ENCODE results near the gene ATP1B1.

Gene ATP1B1

GRCh38 chr1:169094897-169095569 lies 11.5 kb upstream of the ATP1B1 start:
- DNase-seq: no peak

GRCh38 chr1:169098380-169098779 lies 8.1 kb upstream of the ATP1B1 start:
- peak; percentile 84 to 90 for DNase-seq

GRCh38 chr1:169099561-169099960 lies 6.9 kb upstream of the ATP1B1 start:
- no peak for DNase-seq

GRCh38 chr1:169100208-169100607 lies 6.3 kb upstream of the ATP1B1 start:
- no peak for DNase-seq

GRCh38 chr1:169100651-169101088 lies 5.8 kb upstream of the ATP1B1 start:
- DNase-seq: no peak

- no peak for DNase-seq
Observed at GRCh38 chr1:169102567-169102966, 3.9 kb upstream of the ATP1B1 start.

- DNase-seq: no peak
Observed at GRCh38 chr1:169103002-169103401, 3.5 kb upstream of the ATP1B1 start.

GRCh38 chr1:169103480-169103893 lies 3.0 kb upstream of the ATP1B1 start:
- DNase-seq: no peak

- no peak for DNase-seq
Observed at GRCh38 chr1:169105087-169105433, 1.4 kb upstream of the ATP1B1 start.

- DNase-seq: peak; percentile 69 to 77
Observed at GRCh38 chr1:169105434-169106094, 926 bp upstream of the ATP1B1 start.

GRCh38 chr1:169106921-169107602 lies 572 bp downstream of the ATP1B1 start:
- DNase-seq: peak; percentile 9 to 33

GRCh38 chr1:169107603-169108208 lies 1.2 kb downstream of the ATP1B1 start:
- peak; percentile 51 to 65 for DNase-seq

GRCh38 chr1:169108223-169108622 lies 1.7 kb downstream of the ATP1B1 start:
- no peak for DNase-seq

- peak; percentile 46 to 56 for DNase-seq
Observed at GRCh38 chr1:169108863-169109560, 2.5 kb downstream of the ATP1B1 start.

- peak; percentile 56 to 60 for DNase-seq
Observed at GRCh38 chr1:169109561-169110134, 3.2 kb downstream of the ATP1B1 start.

GRCh38 chr1:169110236-169110635 lies 3.7 kb downstream of the ATP1B1 start:
- peak; percentile 21 to 28 for DNase-seq

GRCh38 chr1:169110689-169111447 lies 4.4 kb downstream of the ATP1B1 start:
- peak; percentile 84 to 86 for DNase-seq

GRCh38 chr1:169111472-169111871 lies 5.0 kb downstream of the ATP1B1 start:
- DNase-seq: no peak

GRCh38 chr1:169112241-169112640 lies 5.8 kb downstream of the ATP1B1 start:
- peak; percentile 31 to 37 for DNase-seq

GRCh38 chr1:169113613-169114119 lies 7.2 kb downstream of the ATP1B1 start:
- no peak for DNase-seq

GRCh38 chr1:169115891-169116585 lies 9.5 kb downstream of the ATP1B1 start:
- DNase-seq: peak; percentile 58 to 63

All from inflammatory macrophage (primary cell).